Measurements from ENCODE around the gene ANKRD40. TPM values are rescaled to one million over a fixed set of nuclear protein-coding genes. Genes with fewer than 3 reads are reported as not detected.

ANKRD40 gene
- total RNA-seq, 1 donor from 2014 or later, result 28.9 TPM

GRCh38 chr17:50675190-50675589, 32.5 kb downstream of the ANKRD40 start:
- FAIRE-seq, result no peak
- no peak for DNase-seq (ENCODE audit: low spot score in 2 of 2)

GRCh38 chr17:50672831-50673551, 34.7 kb downstream of the ANKRD40 start:
- FAIRE-seq (no peak), DNase-seq (ENCODE audit: low spot score in 2 of 2) (no peak)

- no peak for FAIRE-seq
Observed at GRCh38 chr17:50672071-50672470, 35.6 kb downstream of the ANKRD40 start.

GRCh38 chr17:50668838-50669581, 38.7 kb downstream of the ANKRD40 start:
- FAIRE-seq, result no peak

More at GRCh38 chr17:50672071-50672470, 35.6 kb downstream of the ANKRD40 start:
- no peak for DNase-seq (ENCODE audit: low spot score in 2 of 2)

GRCh38 chr17:50668025-50668837, 39.5 kb downstream of the ANKRD40 start:
- DNase-seq (ENCODE audit: low spot score in 2 of 2), result no peak

More at GRCh38 chr17:50668838-50669581, 38.7 kb downstream of the ANKRD40 start:
- no peak for DNase-seq (ENCODE audit: low spot score in 2 of 2)

GRCh38 chr17:50667259-50668024, 40.3 kb downstream of the ANKRD40 start:
- DNase-seq (ENCODE audit: low spot score in 2 of 2), result no peak
- no peak for FAIRE-seq

More at GRCh38 chr17:50668025-50668837, 39.5 kb downstream of the ANKRD40 start:
- FAIRE-seq, result no peak

GRCh38 chr17:50666316-50666715, 41.4 kb downstream of the ANKRD40 start:
- no peak for FAIRE-seq
- DNase-seq (ENCODE audit: low spot score in 2 of 2), result no peak

- DNase-seq (ENCODE audit: low spot score in 2 of 2) (no peak), FAIRE-seq (no peak)
Observed at GRCh38 chr17:50665838-50666237, 41.9 kb downstream of the ANKRD40 start.

- DNase-seq (ENCODE audit: low spot score in 2 of 2) (no peak), FAIRE-seq (no peak)
Observed at GRCh38 chr17:50664788-50665458, 42.8 kb downstream of the ANKRD40 start.

GRCh38 chr17:50663812-50664374, 43.8 kb downstream of the ANKRD40 start:
- DNase-seq (ENCODE audit: low spot score in 2 of 2) (no peak), FAIRE-seq (no peak)

- FAIRE-seq, result no peak
- no peak for DNase-seq (ENCODE audit: low spot score in 2 of 2)
Observed at GRCh38 chr17:50662632-50663225, 45.0 kb downstream of the ANKRD40 start.

GRCh38 chr17:50661795-50662391, 45.8 kb downstream of the ANKRD40 start:
- FAIRE-seq, result no peak
- DNase-seq (ENCODE audit: low spot score in 2 of 2), result peak in 1 of 2 donors; percentile 64

- FAIRE-seq (no peak), DNase-seq (ENCODE audit: low spot score in 2 of 2) (no peak)
Observed at GRCh38 chr17:50661348-50661747, 46.4 kb downstream of the ANKRD40 start.

GRCh38 chr17:50660887-50661345, 46.8 kb downstream of the ANKRD40 start:
- DNase-seq (ENCODE audit: low spot score in 2 of 2) (no peak), FAIRE-seq (no peak)

- FAIRE-seq, result no peak
- DNase-seq (ENCODE audit: low spot score in 2 of 2), result no peak
Observed at GRCh38 chr17:50660042-50660886, 47.5 kb downstream of the ANKRD40 start.

GRCh38 chr17:50659179-50659578, 48.5 kb downstream of the ANKRD40 start:
- FAIRE-seq (no peak), DNase-seq (ENCODE audit: low spot score in 2 of 2) (no peak)

- FAIRE-seq, result no peak
- no peak for DNase-seq (ENCODE audit: low spot score in 2 of 2)
Observed at GRCh38 chr17:50658616-50659015, 49.1 kb downstream of the ANKRD40 start.
